PC-9 (cell line): ENCODE results near the gene CCDC86.

Experiments used
- CTCF ChIP-seq: fragments of 200-600 bp; sonication (generic); conservative IDR thresholded peaks from 2 replicates; pipeline ENCODE4 v1.6.1; 2017; ENCODE audit warnings: mixed run types, antibody characterized with exemption, mild to moderate bottlenecking, moderate library complexity
- EZH2 ChIP-seq: fragments of 200-600 bp; sonication (generic); IDR thresholded peaks from 2 replicates; pipeline ENCODE4 v1.8.0; 2017; ENCODE audit warnings: antibody characterized with exemption, low read depth

- TF ChIP-seq CTCF (no peak), EZH2 (no peak)
Observed at GRCh38 chr11:60858236-60858635, 16.3 kb downstream of the CCDC86 start.
